ENCODE measurements around the gene SALL4.
"Not testable (repeated sequence)": the region's sequence is repeated elsewhere in the genome, so short reads cannot be mapped to it uniquely, and the experiment has no call there.

Gene SALL4

GRCh38 chr20:51801122-51801822 is 1.0 kb downstream of the SALL4 start:
- ATAC-seq: no peak

DNA sequence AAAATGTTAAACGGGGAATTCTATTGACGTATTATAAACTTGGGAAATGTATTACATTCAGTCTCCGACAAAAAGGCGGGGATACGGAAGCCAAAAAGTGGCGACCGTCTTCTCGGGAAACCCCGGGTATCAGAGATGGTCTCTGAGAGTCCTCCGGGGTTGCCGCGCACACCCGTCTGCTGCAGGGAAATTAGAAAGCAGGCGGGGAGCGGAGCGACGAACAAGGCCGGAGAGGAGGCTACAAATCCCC is 1.5 kb downstream of the SALL4 start:
- no peak for ATAC-seq

DNA sequence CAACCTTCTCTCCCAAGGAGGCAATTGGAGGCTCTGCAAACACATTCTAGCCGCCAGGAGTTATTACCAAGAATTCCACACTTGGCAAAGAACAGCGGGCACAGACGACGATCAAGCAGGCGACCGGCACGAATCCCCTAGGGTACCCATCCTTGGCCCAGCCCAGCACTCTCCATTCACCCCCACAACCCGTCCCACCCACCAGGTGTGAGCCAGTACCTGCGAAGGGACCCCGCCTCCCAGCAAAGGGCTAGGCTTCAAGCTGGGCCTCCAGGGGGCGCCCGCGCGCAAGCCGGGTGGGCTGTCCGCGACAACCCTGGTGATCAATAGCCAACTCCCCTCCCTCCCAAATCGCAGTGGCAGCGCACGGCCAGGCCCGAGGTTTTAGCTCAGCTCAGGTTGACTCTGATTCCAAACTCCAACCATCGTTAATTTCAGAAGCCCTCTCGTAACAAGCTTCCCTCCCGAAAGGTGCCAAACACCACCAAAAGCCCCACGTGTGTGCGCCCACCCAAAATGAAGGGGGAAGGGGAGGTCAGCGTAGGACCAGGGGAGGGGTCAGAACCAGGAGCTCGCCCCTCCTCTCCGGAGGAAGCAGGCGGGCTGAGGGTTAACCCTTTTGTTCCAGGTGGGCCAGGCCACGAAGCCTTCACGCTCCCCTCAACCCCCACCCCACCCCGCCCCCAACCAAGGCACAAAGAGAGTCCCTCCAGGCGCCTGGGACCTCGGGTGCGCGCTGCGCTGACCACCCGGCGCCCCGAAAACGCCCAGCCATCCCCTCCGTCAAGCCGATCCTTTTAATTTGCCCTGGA is 2.1 kb downstream of the SALL4 start:
- no peak for ATAC-seq

DNA sequence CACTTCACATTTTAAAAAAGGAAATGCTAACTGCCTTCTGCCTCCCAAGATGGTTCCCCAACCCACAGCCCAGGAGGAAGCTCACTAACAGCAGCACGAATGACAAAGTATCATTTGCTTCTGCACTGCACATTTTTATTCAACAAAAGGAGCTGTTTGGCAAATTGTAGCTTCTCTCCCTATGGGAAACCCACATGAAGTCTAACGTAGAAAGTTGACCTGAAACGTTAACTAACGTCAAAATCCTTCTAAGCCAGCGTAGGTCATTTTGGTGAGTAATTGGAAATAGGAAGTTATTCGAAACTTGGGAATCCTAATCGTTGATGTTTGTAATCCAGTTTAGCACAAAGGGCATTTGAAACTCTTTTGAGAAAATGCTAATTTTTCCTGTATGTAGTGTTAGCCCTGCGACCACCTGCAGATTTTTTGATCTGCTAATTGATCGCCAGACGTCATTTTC is 2.9 kb downstream of the SALL4 start:
- no peak for ATAC-seq

GRCh38 chr20:51797357-51798025 is 4.8 kb downstream of the SALL4 start:
- ATAC-seq: no peak

GRCh38 chr20:51796340-51796739 is 6.0 kb downstream of the SALL4 start:
- ATAC-seq: no peak

DNA sequence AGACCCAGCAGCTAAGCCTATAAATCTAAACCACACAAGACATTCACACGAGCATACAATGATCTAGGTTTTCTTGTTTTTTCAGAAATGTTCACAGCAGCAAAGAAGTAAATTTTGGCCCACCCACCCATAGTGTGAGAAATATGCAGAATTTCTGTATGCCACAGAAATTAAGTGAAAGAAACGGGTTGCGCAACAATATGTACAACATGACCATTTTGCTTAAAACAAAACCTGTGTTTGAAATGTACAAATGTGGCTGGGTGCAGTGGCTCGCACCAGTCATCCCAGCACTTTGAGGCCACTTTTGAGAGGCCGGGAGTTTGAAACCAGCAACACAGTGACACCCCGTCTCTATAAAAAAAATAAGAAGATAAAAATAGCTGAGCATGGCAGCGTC is 9.4 kb downstream of the SALL4 start:
- ATAC-seq: no peak

GRCh38 chr20:51791626-51792025 is 10.7 kb downstream of the SALL4 start:
- no peak for ATAC-seq

DNA sequence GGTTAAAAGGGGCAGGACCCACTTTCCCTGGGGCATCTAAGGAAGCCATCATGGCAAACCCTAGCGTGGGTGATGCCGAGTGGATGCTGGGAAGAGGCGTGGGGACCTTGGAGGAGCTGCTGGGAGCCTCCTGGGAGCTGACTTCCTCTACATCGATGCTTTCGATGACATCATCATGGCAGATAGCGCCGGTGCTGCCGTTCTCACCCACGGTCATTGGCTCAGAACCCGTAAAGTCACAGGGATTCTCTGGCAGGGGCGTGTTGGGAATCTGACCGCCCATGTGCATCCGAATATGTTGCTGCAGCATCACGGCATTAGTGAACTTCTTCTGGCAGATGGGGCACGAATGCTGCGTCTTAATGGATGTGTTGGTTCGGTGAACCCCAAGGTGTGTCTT is 12.1 kb downstream of the SALL4 start:
- no peak for ATAC-seq

GRCh38 chr20:51789434-51789833 is 12.9 kb downstream of the SALL4 start:
- ATAC-seq: no peak

GRCh38 chr20:51788822-51789221 is 13.5 kb downstream of the SALL4 start:
- no peak for ATAC-seq

GRCh38 chr20:51784299-51784698 is 18.0 kb downstream of the SALL4 start:
- no peak for ATAC-seq

DNA sequence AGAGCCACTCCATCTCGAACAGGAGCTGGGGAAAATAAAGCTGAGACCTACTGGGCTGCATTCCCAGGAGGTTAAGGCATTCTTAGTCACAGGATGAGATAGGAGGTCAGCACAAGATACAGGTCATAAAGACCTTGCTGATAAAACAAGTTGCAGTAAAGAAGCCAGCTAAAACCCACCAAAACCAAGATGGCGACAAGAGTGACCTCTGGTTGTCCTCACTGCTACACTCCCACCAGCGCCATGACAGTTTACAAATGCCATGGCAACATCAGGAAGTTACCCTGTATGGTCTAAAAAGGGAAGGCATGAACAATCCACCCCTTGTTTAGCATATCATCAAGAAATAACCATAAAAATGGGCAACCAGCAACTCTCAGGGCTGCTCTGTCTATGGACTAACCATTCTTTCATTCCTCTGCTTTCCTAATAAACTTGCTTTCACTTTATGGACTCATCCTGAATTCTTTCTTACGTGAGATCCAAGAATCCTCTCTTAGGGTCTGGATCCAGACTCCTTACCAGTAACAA is 24.0 kb downstream of the SALL4 start:
- not testable (repeated sequence) for ATAC-seq

DNA sequence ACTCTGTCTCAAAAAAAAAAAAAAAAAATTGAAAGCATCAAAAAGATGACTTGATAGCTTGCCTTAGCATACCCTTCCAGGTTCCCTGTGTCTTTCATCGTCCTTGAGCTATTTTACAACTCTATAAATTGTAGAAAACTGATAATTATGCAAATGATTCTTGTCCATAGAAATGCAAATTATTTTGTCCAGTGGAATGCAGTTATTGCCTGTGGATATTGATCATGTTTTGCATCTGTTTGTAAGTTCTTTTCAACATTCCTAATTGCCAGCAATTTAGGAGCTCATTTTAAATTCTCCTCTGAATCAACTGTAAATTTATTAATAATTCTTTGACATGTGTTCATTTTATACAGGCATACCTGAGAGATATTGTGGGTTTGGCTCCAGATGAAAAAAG is 27.1 kb downstream of the SALL4 start:
- ATAC-seq: no peak

DNA sequence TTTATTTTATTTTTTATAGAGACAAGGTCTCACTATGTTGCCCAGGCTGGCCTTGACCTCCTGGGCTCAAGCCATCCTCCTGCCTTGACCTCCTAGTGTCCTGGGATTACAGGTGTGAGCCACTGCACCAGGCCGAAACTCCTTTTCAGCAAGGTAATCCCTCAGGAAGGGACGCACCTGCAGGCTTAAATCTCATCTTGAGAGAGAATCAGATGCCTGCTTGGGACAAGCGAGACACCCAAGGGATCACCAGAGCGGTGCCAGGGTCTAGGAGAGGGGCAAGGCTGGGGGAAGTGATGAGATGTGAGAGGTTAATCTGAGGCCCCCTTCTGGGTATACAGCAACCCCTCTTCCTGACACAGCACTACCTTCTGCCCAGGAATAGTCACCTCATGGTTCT is 30.1 kb downstream of the SALL4 start:
- ATAC-seq: no peak

- ATAC-seq: no peak
Observed at GRCh38 chr20:51769976-51770615, 32.2 kb downstream of the SALL4 start.

GRCh38 chr20:51768759-51769517 is 33.4 kb downstream of the SALL4 start:
- peak in 1 of 2 donors; percentile 24 for ATAC-seq

DNA sequence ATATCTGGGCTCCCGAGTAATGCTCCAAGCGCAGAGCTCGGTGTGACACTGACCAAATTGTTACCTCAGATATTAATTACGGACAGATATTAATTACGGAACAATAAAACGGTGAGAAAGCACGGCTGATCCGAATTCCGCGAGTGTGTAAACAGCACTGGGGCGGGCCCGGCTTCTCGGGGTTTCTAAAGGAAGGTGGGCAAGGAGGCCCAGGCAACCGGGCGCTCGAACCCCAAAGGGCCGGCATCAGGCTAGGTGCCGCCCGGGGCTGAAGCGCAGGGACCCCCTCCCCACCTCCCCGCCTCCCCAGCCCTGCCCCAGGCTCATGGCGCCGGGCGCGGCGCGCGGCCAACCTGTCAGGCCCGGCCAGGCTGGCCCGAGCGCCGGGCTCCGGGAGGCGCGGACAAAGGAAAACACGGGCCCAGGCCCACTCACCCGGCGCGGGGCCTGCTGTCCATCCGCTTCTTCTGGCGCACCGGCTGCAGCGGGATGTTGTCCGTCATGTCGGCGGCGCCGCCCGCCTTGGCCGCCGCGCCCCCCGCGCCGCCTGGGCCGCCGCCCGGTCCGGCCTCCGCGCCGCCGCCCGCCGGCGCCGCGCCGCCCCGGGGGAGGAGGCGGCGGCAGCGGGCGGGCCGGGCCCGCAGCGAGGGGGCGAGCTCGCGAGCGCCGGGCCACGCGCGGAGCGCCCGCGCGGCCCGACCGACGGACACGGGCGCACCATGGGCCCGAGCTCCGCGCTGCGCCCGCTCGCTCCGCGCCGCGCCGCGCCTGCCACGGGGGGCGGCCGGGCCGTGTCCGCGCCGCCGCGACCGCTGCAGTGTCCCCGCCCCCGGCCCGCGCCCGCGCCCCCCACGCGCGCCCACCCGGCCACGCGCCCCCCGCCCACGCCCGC is 34.2 kb downstream of the SALL4 start, which contains the start of gene ATP9A:
Gene ATP9A (minus strand): TSS at position 524 of the 892 bp plus-strand sequence. CDS start 21 bp downstream, at position 503.
- no peak for ATAC-seq

GRCh38 chr20:51766994-51767866 is 35.1 kb downstream of the SALL4 start:
- ATAC-seq: peak; percentile 67 to 76

DNA sequence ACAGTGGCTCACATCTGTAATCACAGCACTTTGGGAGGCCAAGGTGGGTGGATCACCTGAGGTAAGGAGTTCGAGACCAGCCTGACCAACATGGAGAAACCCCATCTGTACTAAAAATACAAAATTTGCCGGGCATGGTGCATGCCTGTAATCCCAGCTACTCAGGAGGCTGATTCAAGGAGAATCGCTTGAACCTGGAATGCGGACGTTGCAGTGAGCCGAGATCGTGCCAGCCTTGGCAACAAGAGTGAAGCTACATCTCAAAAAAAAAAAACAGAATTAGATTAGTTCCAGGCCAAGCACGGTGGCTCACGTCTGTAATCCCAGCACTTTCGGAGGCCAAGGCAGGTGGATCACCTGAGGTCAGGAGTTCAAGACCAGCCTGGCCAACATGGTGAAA is 36.9 kb downstream of the SALL4 start:
- not testable (repeated sequence) for ATAC-seq
